Stimulated activated CD4-positive, alpha-beta T cell treated with anti-CD3 and anti-CD28 coated beads, Interleukin-2, amount 100 ng/mL, for 4 hours (primary cell): ENCODE measurements around the gene OSGIN1.

Experiments used
- DNase-seq: peaks from one replicate; pipeline ENCODE4 v3.0.0-alpha.2; 2020; ENCODE audit warnings: low read depth

The OSGIN1 gene

DNA sequence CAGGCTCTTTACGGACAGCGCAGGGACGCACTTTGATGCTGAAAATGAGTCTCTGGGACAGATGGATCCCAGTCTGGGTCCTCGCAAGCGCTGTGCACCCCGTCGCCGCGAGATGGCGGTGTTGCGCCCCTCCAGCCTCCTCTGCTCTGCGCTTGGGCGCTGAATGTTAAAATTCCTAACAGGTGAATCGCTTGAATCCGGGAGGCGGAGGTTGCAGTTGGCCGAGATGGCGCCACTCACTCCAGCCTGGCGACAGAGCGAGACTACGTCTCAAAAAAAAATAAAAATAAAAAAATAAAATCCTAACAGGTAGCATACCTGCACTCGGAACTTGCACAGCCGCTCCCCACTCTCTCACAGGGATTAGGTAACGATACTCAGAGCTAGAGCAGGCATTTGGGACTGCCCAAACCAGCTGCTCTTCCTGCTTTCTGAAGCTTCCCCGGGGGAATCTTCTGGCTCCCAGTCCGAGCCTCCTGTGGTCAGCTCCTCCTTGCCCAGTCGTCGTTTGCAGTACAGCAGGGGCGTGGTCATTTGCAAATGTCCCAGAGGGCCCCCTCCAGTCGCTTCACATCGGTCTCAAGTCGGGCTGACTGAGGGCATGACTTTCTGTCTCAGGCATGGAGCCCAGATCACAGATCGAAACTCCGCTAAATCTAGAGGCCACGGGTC, 26.2 kb upstream of the OSGIN1 start:
- DNase-seq = peak; percentile 29

GRCh38 chr16:83928341-83929055, 24.5 kb upstream of the OSGIN1 start:
- DNase-seq = no peak

DNA sequence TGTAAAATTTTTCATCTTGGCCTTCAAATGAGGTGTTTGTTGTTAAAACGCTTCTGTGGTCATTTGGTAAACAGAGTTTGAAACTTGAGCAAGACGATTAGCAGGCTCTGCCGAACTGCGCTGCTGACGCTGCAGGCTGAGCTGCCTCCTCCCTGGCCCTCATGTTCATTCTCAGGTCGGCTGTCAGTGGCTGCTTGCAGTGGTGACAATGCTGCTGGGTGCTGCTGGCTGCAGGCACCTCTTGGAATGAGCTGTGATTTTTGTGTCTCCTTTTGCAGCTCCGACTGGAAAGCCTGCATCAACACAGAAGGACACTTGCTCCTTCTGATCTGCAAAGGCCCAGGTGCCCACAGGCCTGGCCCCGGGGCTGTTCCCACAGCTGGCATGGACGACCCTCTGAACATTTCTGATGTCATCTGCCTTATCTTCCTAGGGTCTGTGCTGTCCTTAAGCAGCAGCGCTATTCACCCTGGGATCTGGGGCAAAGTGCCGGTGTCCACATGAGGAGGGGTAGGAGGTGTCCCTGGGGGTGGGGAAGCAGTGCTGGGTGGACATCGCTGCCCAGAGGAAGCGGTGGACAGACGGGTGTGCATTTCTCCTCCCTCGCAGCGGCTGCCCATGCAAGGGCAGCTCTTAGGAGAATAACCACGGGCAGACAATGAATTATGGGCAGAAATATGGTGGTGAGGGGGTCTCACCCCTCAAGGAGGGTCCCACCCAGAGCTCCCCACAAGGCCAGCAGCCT, 23.1 kb upstream of the OSGIN1 start:
- DNase-seq = no peak

DNA sequence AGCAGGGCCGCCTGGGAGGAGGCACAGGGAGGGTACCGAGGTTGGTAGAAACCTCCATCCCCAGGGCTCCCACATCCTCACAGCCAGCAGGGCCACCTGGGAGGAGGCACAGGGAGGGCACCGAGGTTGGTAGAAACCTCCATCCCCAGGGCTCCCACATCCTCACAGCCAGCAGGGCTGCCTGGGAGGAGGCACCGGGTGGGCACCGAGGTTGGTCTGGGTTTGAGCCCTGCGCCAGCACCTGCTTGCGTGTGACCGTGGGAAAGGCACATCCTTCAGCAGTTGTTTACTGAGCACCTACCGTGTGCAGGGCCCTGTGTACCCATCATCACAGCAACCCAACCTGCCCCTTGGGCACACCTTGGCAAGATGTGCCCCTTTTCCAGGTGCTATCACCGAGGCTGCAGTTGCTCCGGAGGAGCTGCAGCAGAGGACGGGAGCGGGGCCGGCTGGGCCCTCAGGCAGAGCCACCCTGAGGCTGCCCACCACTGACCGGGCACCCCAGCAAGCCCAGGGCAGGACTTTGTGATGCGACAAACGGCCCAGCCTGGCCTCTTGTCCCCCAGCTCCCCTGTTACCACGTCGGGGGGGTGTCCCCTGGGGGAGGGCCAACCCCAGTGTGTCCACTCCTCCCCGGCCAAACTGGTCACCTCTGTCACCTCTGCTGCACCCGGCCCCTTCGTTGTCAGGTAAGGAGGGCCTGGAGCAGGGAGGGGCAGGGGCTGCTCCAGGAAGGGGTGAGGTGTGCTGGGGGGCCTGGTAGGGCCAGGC, 22.1 kb upstream of the OSGIN1 start:
- DNase-seq = no peak

- DNase-seq = no peak
Measured at GRCh38 chr16:83931556-83931955, 21.5 kb upstream of the OSGIN1 start.

GRCh38 chr16:83932304-83932703, 20.7 kb upstream of the OSGIN1 start:
- no peak for DNase-seq

GRCh38 chr16:83932955-83933673, 19.9 kb upstream of the OSGIN1 start:
- DNase-seq = no peak

DNA sequence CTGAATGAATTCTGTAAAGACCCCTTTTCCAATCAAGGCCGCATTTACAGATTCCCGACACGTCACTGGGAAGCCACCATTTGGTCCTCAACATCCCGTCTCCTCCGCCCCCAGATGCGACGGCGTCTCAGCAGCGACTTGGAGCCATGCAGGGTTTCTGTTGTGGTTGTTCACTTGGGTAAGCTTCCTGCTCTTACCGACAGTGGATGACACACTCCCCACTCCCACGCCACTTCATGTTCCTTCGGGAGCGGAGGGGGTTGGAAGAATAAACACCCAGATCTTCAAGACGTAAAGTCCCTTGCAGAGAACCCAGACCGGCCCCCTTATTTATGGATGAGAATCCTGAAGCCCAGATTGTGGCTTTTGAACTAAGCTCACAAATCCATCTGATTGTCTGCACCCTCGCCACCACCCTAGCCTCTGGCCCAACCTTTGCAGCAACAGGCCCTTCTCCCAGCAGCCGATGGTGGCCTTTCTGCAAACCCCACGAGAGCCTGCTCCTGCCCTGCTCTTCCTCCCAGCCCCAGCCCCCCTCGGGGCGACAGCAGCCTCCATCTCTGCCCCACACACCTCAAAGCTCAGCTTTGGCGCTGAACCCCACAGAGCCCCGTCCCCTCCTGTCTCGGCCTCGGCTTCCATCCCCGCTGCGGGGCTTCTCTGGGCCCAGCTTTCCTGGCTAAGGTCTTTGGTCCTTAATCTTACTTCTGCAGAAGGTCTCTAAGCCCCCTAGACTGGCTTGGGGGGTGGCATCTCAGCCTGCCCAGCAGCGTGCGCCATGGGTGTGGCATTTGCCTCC, 19.0 kb upstream of the OSGIN1 start:
- no peak for DNase-seq

DNA sequence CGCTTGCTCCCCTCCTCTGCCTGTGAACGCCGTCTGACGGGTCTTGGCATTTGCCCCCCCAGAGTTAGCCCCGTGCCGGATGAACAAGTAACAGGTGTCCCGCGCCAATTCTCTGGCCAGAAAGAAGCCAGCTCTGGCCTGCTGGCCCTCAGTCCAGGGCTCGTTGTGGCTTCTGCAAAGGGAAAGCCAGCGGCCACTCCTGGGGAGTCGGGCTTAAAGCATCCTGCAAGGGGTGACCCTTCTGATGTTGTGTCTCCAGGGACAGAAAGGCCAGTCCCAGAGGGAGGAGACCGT, 18.4 kb upstream of the OSGIN1 start:
- no peak for DNase-seq

DNA sequence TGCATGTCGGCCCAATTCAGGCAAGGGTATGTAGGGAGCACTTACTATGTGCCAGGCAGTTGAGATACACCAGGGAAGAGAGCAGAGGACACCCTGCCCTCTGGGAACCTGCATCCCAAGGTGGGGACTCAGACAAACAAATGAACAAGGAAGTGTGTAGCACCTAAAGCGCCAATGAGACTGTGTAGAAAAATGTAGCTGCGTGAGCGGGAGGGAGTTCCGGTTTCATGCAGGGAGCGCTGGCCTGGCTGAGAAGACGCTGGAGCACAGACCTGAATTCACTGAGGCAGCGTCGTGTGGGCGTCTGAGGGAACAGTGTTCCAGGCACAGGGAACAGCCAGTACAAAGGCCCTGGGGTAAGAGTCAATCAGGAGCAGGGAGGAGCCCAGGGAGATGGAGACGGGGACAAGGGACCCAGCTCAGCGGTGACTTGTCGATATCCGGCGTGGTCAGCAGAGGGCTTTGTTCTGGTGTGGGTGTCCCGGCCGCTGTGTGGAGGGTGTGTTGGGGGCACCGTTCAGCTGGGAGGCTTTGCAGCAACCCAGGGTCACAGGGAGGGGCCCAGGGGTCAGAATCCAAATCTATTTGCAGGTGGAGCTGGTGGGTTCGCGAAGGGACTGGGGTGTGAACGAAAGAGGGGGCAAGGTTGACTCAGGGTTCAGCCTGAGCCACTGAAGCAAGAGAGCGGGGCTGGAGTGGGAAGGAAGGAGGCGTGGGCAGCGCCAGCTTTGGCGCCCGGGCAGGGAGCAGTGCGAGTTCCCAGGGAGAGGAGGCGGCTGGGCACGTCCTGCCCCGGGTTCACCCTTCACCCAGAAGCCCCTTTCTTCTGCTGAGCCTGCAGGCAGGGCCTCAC, 17.8 kb upstream of the OSGIN1 start:
- DNase-seq = no peak

DNA sequence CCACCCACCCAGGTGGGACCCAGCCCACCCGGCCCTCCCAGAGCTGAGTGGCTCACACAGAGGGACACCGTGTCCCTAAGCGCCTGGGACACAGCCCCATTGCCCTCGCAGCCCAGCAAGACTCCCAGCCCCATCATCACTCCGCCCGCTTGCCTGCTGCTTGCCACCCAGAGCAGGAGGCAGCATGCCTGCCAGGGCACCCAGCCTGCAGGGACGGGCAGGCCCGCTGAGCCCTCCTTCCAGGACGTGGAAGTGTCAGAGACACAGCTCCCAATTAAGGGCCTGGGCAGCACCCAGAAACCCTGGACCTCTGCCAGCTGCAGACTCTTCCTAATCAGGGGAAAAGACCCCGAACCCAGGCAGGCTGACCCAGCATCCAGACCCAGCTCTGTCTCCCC, 17.2 kb upstream of the OSGIN1 start:
- DNase-seq = no peak

DNA sequence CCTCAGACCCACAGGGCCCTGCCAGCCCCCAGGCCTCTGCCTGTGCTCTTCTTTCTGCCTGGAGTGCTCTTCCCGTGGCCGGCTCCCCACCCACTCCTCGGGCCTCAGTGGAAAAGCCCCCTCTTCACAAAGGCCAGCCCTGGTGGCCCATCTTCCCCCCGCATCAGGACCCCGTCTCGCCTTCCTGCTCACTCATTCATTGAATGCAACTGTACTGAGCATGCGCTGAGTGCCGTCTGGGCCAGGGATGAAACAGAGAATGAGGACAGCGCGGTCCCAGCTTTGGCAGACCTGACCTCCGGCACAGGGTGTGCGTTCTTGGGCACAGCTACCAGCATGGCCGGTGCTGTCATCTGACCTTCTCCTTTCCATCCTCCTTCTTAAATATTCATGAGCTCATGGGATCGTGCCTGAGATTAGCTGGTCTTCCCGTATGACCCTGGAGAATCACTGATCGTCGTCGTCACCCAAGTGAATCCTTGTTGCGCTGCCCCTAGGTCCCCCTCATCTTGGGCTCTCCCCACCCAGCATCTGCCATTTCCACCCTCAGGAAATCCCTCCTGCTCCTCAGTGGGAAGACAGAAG, 16.4 kb upstream of the OSGIN1 start:
- DNase-seq = no peak

- DNase-seq = no peak
Measured at GRCh38 chr16:83937267-83937666, 15.8 kb upstream of the OSGIN1 start.

- no peak for DNase-seq
Measured at GRCh38 chr16:83937922-83938885, 14.8 kb upstream of the OSGIN1 start.

DNA sequence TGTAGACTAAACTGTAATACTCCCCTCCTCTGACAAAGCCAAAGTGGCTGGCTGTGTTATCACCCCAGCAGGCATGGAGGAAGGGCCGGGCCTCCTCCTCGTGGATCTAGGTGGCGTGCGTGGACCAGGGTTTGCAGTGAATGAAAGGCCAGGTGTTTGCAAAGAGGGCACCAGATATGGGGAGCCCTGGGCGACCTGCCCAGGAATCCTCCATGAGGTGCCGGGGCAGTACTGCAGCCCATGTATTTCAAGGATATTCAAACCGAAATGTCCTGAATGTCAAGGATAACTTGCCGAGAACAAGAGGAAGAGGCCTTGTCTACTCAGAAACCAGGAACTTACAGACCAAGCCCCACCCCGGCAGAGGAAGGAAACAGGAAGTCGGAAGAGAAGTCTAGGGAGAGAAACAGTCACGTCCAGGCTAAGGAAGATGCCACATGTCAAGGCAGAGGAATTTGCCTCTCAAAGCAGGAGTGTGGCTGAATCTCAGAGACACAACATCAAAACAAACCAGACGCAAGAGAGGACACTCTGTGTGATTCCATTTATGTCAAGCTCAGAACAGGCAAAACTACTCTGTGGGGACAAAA, 13.7 kb upstream of the OSGIN1 start:
- DNase-seq = no peak

- DNase-seq = no peak
Measured at GRCh38 chr16:83940119-83940518, 12.9 kb upstream of the OSGIN1 start.

GRCh38 chr16:83940630-83941378, 12.2 kb upstream of the OSGIN1 start:
- DNase-seq = no peak
